Subcutaneous adipose tissue (tissue), 4 donors: ENCODE measurements around the gene NCS1. TPM values are rescaled to one million over a fixed set of nuclear protein-coding genes. Genes with fewer than 3 reads are reported as not detected.

Experiments used
- total RNA-seq, 4 donors: library from RNA; depleted of rRNA; stranded (reverse); fragments of >200 nt; gene quantifications; one replicate each; pipeline ENCODE4 v1.1.0, GENCODE V29; 2016
- TF ChIP-seq, protein P1 (sequence below): fragments of 450-650 bp; IDR thresholded peaks from one replicate; pipeline ENCODE4 v1.5.1; 2016; ENCODE audit warnings: low read depth, mild to moderate bottlenecking, control low read depth, antibody characterized with exemption, moderate library complexity

The NCS1 gene
- total RNA-seq, 4 donors from 2014 or later, result 0.19 to 4.4 (median 1.8) TPM

DNA sequence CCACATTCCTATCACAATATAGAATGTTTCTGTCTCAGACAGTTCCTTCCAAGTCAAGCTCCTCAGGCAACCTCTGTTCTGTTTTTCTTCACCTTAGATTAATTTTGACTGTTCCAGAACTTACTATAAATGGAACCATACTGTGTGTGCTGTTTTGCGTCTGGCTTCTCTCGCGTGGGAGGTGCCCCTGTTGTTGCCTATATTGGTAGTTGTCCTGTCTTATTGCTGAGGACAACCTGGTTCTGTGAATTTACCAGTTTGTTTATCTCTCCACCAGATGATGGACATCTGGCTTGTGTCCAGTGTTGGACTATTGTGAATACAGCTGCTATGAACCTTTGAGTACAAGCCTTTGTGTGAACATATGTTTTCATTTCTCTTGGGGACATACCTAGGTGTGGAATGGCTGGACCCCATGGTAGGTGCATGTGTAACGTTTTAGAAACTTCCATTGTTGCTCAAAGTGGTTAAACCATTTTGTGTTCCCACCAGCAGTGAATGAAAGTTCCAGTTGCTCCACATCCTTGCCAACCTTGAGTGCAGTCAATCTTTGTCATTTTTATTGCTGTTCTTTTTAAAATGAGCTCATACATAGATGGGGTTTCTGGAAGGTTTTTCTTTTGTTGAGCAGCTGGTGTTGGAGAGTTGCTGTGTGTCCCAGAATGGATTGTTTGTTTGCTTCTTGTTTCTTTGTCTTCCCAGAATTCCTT lies 111.5 kb downstream of the NCS1 start:
- TF ChIP-seq, protein P1, sequence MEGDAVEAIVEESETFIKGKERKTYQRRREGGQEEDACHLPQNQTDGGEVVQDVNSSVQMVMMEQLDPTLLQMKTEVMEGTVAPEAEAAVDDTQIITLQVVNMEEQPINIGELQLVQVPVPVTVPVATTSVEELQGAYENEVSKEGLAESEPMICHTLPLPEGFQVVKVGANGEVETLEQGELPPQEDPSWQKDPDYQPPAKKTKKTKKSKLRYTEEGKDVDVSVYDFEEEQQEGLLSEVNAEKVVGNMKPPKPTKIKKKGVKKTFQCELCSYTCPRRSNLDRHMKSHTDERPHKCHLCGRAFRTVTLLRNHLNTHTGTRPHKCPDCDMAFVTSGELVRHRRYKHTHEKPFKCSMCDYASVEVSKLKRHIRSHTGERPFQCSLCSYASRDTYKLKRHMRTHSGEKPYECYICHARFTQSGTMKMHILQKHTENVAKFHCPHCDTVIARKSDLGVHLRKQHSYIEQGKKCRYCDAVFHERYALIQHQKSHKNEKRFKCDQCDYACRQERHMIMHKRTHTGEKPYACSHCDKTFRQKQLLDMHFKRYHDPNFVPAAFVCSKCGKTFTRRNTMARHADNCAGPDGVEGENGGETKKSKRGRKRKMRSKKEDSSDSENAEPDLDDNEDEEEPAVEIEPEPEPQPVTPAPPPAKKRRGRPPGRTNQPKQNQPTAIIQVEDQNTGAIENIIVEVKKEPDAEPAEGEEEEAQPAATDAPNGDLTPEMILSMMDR, result no peak

DNA sequence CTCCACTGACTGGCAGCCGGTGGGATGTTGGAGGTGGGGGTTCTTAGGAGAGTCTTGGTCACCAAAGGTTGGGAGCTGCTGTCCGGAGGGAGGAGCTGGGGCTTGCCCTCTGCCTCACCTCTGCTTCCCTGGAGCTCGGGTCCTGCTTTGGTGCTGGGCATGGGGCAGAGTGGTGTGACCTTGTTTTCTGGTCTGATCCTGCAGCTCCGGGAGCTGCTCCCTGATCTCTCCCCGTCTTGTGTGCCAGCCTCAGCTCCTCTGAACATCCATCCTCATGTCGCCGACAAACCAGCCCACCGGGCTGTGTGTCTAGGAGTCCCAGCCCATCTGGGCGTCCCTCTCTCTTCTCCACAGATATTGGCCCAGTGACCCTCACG lies 112.0 kb downstream of the NCS1 start:
- TF ChIP-seq, protein P1, result no peak

DNA sequence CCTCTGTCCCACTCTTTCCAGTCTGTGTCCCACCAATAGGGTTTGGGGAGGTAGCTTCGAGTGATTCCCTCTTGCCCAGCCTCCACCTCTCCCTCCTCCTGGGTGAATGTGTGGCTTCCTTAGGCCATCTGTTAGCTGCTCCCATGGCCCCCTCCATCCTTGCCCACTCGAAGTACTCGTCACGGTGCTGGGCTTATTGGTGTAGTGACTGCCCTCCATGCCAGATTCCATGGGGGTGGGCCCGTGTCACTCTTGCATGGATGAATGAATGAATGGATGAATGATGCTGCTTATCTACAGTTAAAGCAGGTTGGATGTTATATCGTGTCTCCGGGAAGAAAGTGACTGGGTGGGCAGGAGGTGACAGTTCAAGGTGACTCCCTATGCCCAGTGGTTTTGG lies 112.5 kb downstream of the NCS1 start:
- TF ChIP-seq, protein P1, result no peak

DNA sequence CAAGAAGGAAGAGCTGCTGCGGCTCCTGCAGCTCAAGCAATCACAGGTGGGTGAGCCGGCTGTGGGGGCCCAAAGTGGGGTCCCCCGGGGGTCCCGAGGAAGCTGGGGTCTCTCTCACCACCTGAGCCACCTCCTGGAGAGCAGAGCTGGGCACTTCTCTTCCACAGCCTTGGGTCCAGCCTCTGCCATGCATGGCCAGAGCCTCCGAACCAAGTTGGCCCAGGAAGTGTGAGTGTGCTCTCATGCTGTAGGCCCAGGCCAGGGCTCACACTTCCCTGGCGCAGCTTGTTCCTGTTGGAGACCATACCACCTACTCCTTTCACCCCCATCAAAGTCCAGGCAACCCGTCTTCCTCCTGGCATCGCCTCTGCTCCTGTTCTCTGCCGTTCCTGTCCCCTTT lies 113.1 kb downstream of the NCS1 start:
- TF ChIP-seq, protein P1, result no peak

DNA sequence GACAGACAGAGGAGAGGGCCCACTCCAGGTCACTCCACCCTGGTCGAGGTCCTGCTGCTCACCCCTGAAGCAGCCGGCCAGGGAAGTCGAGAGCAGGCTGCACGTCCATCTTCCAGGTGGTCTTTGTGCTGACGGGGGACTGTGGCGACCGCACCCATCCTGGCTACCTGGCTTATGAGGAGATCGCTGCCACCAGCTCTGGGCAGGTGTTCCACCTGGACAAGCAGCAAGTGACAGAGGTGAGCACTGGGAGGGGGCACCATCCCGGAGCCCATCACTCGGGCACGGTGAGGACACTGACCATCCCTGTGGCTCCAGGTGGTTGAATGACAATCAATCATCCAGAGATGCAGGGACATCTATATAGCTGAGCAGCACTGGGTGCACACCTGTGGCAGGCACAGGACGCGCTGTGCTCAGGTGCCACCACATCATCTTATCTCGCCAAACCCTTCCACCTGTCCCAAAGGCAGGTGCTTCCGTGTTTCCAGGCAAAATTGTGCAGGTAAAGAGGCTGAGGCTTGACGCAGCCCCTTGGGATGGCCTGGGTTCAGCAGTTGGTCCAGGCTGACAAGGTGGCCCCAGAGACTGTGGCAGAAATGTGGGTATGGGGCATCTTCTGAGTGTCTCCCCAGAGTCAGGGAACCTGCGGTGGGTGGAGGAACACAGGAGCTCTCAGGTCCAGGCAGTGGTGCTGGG lies 114.0 kb downstream of the NCS1 start:
- TF ChIP-seq, protein P1, result no peak

Other genes with a start within 250 kb of the NCS1 start
- gene FNBP1, start 129.2 kb upstream of the NCS1 start, total RNA-seq, result 10 to 100 TPM; 34.1 to 68.6 (median 50.7) TPM
- 10 to 100 TPM; 20.7 to 27.7 (median 25.6) TPM for gene GPR107, start 118.5 kb upstream of the NCS1 start, total RNA-seq
- 1 to 10 TPM in 3 of 4 donors, under 1 TPM in 1; 0.68 to 9.2 (median 4.7) TPM for gene HMCN2, start 93.4 kb downstream of the NCS1 start, total RNA-seq